ENCODE data around the gene EEFSEC.

Gene EEFSEC

DNA sequence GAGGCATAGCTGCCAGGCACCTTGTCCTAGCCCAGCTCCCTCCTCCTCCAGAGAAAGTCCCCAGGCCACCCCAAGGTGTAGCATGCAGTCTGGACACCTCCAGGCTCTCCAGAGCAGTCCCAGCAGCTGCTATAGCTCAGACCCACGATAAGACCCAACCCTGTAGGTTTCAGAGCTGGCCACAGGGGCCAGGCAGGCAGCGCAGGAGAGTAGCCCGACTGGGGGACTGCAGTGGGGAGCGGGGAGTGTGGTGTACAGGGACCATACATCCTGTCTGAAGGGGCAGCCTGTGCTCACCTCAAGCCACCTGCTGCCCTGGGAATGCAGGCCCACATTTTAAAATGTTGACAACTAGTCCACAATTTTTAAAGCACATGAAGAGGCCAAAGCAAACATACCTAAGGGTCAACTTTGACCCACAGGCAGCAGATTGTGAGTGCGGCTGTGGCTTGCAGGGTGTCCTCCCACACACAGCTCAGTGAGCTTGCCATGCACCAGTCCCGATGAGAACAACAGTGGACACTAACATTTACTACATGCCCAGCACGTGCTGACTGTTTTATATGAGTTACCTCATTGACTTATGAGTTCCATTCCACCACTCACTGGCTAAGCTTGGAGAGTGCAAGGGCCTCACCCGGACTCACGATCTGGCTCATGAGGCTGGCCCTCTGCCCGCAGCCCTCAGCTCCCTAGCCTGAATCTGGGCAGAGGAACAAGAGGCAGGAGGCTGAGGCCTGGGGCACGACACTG is 232.0 kb downstream of the EEFSEC start:
- no peak overlapping the region for H2AFZ ChIP-seq (ENCODE audit: low read length)
- no peaks in the 10 kb centered on the region for H4K20me1 ChIP-seq (ENCODE audit: insufficient read depth, low read length)
- H3K79me2 ChIP-seq (ENCODE audit: low read length), result no peaks in the 10 kb centered on the region
- no peaks in the 10 kb centered on the region for H3K27me3 ChIP-seq (replicated peaks; ENCODE audit: insufficient read depth, low read length)
- H3F3A ChIP-seq (ENCODE audit: insufficient read depth, low read length), result no peaks in the 10 kb centered on the region
- no peak overlapping the region for H3K9ac ChIP-seq (ENCODE audit: low read length)
- no peaks in the 10 kb centered on the region for H3K36me3 ChIP-seq (replicated peaks; ENCODE audit: insufficient read depth, low read length)
- TF ChIP-seq, protein P1, sequence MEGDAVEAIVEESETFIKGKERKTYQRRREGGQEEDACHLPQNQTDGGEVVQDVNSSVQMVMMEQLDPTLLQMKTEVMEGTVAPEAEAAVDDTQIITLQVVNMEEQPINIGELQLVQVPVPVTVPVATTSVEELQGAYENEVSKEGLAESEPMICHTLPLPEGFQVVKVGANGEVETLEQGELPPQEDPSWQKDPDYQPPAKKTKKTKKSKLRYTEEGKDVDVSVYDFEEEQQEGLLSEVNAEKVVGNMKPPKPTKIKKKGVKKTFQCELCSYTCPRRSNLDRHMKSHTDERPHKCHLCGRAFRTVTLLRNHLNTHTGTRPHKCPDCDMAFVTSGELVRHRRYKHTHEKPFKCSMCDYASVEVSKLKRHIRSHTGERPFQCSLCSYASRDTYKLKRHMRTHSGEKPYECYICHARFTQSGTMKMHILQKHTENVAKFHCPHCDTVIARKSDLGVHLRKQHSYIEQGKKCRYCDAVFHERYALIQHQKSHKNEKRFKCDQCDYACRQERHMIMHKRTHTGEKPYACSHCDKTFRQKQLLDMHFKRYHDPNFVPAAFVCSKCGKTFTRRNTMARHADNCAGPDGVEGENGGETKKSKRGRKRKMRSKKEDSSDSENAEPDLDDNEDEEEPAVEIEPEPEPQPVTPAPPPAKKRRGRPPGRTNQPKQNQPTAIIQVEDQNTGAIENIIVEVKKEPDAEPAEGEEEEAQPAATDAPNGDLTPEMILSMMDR (IDR thresholded peaks at IDR 0.05; ENCODE audit: low read length), result no peak
- TF ChIP-seq EZH2 (optimal IDR thresholded peaks at IDR 0.05; ENCODE audit: low read depth, low read length), result no peak
- no peak for TF ChIP-seq EZH2phosphoT487 (IDR thresholded peaks at IDR 0.05; ENCODE audit: low read length)
- no peaks in the 10 kb centered on the region for H3K9me2 ChIP-seq (replicated peaks; ENCODE audit: insufficient read depth, low read length)
- H3K4me1 ChIP-seq (ENCODE audit: low read length), result peaks cover 16% of the 10 kb centered on the region
- H3K9me3 ChIP-seq (replicated peaks; ENCODE audit: insufficient read depth, low read length), result no peaks in the 10 kb centered on the region
- DNase-seq, result no peak
- H3K27ac ChIP-seq (ENCODE audit: low read length), result no peak overlapping the region
- H3K4me3 ChIP-seq (ENCODE audit: low read length), result no peak overlapping the region
- no peak overlapping the region for H3K4me2 ChIP-seq (ENCODE audit: low read depth, low read length)

DNA sequence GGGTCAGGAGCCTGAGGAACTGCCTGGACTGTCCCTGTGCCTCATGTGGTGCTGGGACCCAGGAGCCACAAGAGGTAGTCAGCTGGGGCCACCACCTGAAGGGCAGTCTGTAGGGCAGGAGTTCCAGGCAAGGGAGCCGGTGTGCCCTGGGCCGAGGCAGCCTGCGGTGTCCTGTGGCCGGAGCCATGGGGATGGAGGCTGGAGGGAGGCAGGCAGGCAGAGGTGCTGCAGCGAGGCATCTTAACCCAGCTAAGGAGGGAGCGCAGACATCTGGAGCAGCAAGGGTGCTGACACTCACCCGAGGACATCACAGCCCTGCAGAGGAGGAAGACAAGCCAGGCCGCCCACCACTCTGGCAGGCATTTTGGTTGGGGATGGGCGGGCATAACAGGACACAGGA is 235.7 kb downstream of the EEFSEC start:
- Histone ChIP-seq H3K27ac (ENCODE audit: low read length) (no peak overlapping the region), H3K4me2 (ENCODE audit: low read depth, low read length) (no peak overlapping the region), H3K4me3 (ENCODE audit: low read length) (no peak overlapping the region), H4K20me1 (ENCODE audit: insufficient read depth, low read length) (no peaks in the 10 kb centered on the region), H3K9ac (ENCODE audit: low read length) (no peak overlapping the region), H3F3A (ENCODE audit: insufficient read depth, low read length) (no peaks in the 10 kb centered on the region), H2AFZ (ENCODE audit: low read length) (no peak overlapping the region), H3K9me2 (replicated peaks; ENCODE audit: insufficient read depth, low read length) (no peaks in the 10 kb centered on the region), H3K79me2 (ENCODE audit: low read length) (no peaks in the 10 kb centered on the region), H3K4me1 (ENCODE audit: low read length) (peaks cover 4% of the 10 kb centered on the region), H3K36me3 (replicated peaks; ENCODE audit: insufficient read depth, low read length) (no peaks in the 10 kb centered on the region), H3K27me3 (replicated peaks; ENCODE audit: insufficient read depth, low read length) (no peaks in the 10 kb centered on the region), H3K9me3 (replicated peaks; ENCODE audit: insufficient read depth, low read length) (no peaks in the 10 kb centered on the region)
- no peak for TF ChIP-seq EZH2 (optimal IDR thresholded peaks at IDR 0.05; ENCODE audit: low read depth, low read length)
- TF ChIP-seq, protein P1 (IDR thresholded peaks at IDR 0.05; ENCODE audit: low read length), result no peak
- no peak for TF ChIP-seq EZH2phosphoT487 (IDR thresholded peaks at IDR 0.05; ENCODE audit: low read length)
- DNase-seq, result no peak

DNA sequence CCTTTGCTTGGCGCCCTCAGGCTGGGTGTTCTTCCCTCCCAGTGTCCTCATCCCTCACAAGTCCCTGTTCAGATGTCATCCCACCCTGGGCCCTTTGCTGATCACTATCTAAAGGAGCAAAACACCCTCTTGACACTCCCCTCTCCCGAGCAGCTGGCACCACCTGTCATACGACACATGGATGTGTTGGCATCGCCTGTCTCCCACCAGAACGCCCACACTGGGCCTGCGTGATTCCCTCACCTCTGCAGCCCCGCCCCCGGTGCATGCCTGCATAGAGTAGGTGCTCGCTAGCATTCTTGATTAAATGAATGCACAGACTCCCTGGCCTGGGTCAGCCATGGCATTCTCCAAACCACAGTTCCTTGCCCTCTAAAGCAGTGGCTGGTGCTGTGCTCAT is 237.6 kb downstream of the EEFSEC start:
- no peak for TF ChIP-seq EZH2 (optimal IDR thresholded peaks at IDR 0.05; ENCODE audit: low read depth, low read length)
- TF ChIP-seq EZH2phosphoT487 (IDR thresholded peaks at IDR 0.05; ENCODE audit: low read length), result no peak
- TF ChIP-seq, protein P1 (IDR thresholded peaks at IDR 0.05; ENCODE audit: low read length), result no peak
- no peaks in the 10 kb centered on the region for H3K4me1 ChIP-seq (ENCODE audit: low read length)
- H3K27ac ChIP-seq (ENCODE audit: low read length), result no peak overlapping the region
- H3K4me3 ChIP-seq (ENCODE audit: low read length), result no peak overlapping the region
- no peaks in the 10 kb centered on the region for H3K79me2 ChIP-seq (ENCODE audit: low read length)
- no peaks in the 10 kb centered on the region for H3K9me2 ChIP-seq (replicated peaks; ENCODE audit: insufficient read depth, low read length)
- H3K36me3 ChIP-seq (replicated peaks; ENCODE audit: insufficient read depth, low read length), result no peaks in the 10 kb centered on the region
- no peak overlapping the region for H2AFZ ChIP-seq (ENCODE audit: low read length)
- H4K20me1 ChIP-seq (ENCODE audit: insufficient read depth, low read length), result no peaks in the 10 kb centered on the region
- no peaks in the 10 kb centered on the region for H3F3A ChIP-seq (ENCODE audit: insufficient read depth, low read length)
- no peaks in the 10 kb centered on the region for H3K9me3 ChIP-seq (replicated peaks; ENCODE audit: insufficient read depth, low read length)
- no peak for DNase-seq
- no peak overlapping the region for H3K9ac ChIP-seq (ENCODE audit: low read length)
- H3K4me2 ChIP-seq (ENCODE audit: low read depth, low read length), result no peak overlapping the region
- no peaks in the 10 kb centered on the region for H3K27me3 ChIP-seq (replicated peaks; ENCODE audit: insufficient read depth, low read length)

Data from MM.1S (cell line).